Naive thymus-derived CD4-positive, alpha-beta T cell (primary cell): ENCODE measurements around the gene GREM1. TPM values are rescaled to one million over a fixed set of nuclear protein-coding genes. Genes with fewer than 3 reads are reported as not detected.

Experiments
- ATAC-seq: fragments of 150-1000 bp; cut with Tn5 transposase; 2 replicates; pipeline ENCODE4 v1.10.0; 2021; ENCODE audit warnings: mild to moderate bottlenecking, moderate library complexity
- CTCF ChIA-PET: fragments of 350-600 bp; sonication (Branson Sonifier 250); formaldehyde crosslinking; loops from one replicate; lab custom pipeline; 2021; ENCODE audit warnings: antibody characterized with exemption; lab: Charles Lee
- POLR2A ChIA-PET: fragments of 350-600 bp; sonication (Branson Sonifier 250); formaldehyde crosslinking; loops from one replicate; lab custom pipeline; 2021; ENCODE audit warnings: antibody characterized with exemption, inconsistent platforms; lab: Charles Lee
- DNase-seq, 9 donors: peaks; one replicate each; pipeline versions ENCODE4 v3.0.0 to v3.0.0-alpha.2; 2020 to 2022; ENCODE audit warnings: mixed read lengths in 1 of 9
- H3K27ac ChIP-seq: one replicate; pipeline ENCODE4 v1.7.0; 2013; ENCODE audit warnings: mild to moderate bottlenecking, low read depth, low read length, moderate library complexity
- H3K27me3 ChIP-seq, 2 donors: one replicate each; pipeline ENCODE4 v1.7.0; 2013; ENCODE audit warnings: low read length in 2 of 2, mild to moderate bottlenecking in 2 of 2, moderate library complexity in 2 of 2; ENCODE audit not compliant: control insufficient read depth in 2 of 2, insufficient read depth in 2 of 2
- H3K36me3 ChIP-seq, 3 experiments: 1 replicate in 2 of 3; 2 replicates in 1 of 3; pipeline ENCODE4 v1.7.0; 2013; ENCODE audit warnings: low read length in 3 of 3, mild to moderate bottlenecking in 3 of 3, moderate library complexity in 1 of 3; ENCODE audit not compliant: insufficient read depth in 3 of 3, control insufficient read depth in 2 of 3
- H3K4me1 ChIP-seq, 2 donors: one replicate each; pipeline ENCODE4 v1.7.0; 2013; ENCODE audit warnings: low read length in 2 of 2, mild to moderate bottlenecking in 2 of 2, moderate library complexity in 1 of 2; ENCODE audit not compliant: control insufficient read depth in 2 of 2, insufficient read depth in 2 of 2
- H3K4me3 ChIP-seq: 2 replicates; pipeline ENCODE4 v1.7.0; 2013; ENCODE audit warnings: mild to moderate bottlenecking, low read length
- H3K9me3 ChIP-seq, 3 experiments: 1 replicate in 2 of 3; 2 replicates in 1 of 3; pipeline ENCODE4 v1.7.0; 2013; ENCODE audit warnings: low read length in 3 of 3; ENCODE audit not compliant: control insufficient read depth in 2 of 3
- H3K27ac Mint-ChIP-seq, 9 donors: one replicate each; pipeline ENCODE4 v1.8.0; 2020 to 2022; ENCODE audit warnings: mixed read lengths in 9 of 9, mild to moderate bottlenecking in 8 of 9, moderate library complexity in 5 of 9, inconsistent platforms in 2 of 9
- H3K27me3 Mint-ChIP-seq, 5 donors: one replicate each; pipeline ENCODE4 v1.8.0; 2021 to 2022; ENCODE audit warnings: mixed read lengths in 5 of 5, mild to moderate bottlenecking in 1 of 5
- H3K36me3 Mint-ChIP-seq, 5 donors: one replicate each; pipeline ENCODE4 v1.8.0; 2020 to 2022; ENCODE audit warnings: mixed read lengths in 5 of 5, mild to moderate bottlenecking in 3 of 5, inconsistent platforms in 1 of 5
- H3K4me1 Mint-ChIP-seq, 7 donors: one replicate each; pipeline ENCODE4 v1.8.0; 2020 to 2022; ENCODE audit warnings: mixed read lengths in 7 of 7, mild to moderate bottlenecking in 3 of 7, inconsistent platforms in 1 of 7
- H3K4me3 Mint-ChIP-seq, 10 donors: one replicate each; pipeline ENCODE4 v1.8.0; 2020 to 2022; ENCODE audit warnings: mild to moderate bottlenecking in 10 of 10, mixed read lengths in 10 of 10, moderate library complexity in 6 of 10, inconsistent platforms in 2 of 10
- H3K9me3 Mint-ChIP-seq, 11 donors: one replicate each; pipeline ENCODE4 v1.8.0; 2020 to 2022; ENCODE audit warnings: mixed read lengths in 11 of 11, mild to moderate bottlenecking in 4 of 11, inconsistent platforms in 1 of 11, moderate library complexity in 1 of 11
- intact Hi-C, 2 donors: fragments of 100-400 bp; cut with micrococcal nuclease; formaldehyde crosslinking; loops; one replicate each; pipeline ENCODE4 v1.15.1; 2023
- polyA plus RNA-seq, 2 donors: library from polyadenylated mRNA; unstranded; fragments of 300-500 nt; fragmentation: Illumina TruSeq; gene quantifications; one replicate each; pipeline ENCODE4 v1.2.3, GENCODE V29; 2021
- total RNA-seq, 6 experiments: library from RNA in 5 of 6; stranded (reverse) in 5 of 6; gene quantifications; 1 replicate in 5 of 6; 2 replicates in 1 of 6; pipeline ENCODE4 v1.2.3 and lab custom pipeline; 2021 to 2026

Gene GREM1
- total and polyA plus RNA-seq, 7 experiments from 2014 or later: not detected

DNA sequence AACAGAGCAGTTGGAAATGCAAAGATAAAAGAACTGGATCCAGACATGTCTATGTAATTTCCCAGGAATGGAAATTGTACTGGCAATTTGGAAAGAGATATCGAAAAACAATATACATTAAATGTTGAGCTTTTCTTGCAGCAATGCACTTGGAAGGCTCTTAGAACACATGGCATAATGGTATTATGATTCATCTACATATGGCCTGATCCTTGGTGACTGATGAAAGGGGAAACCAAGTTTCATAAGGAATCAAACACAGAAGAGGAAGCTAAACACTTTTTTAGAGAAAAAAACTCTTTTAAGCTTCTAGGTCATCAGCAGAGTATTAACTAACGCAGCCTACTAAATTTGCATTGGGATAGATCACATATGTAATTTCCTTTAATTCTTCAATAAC lies 12.4 kb upstream of the GREM1 start:
- peaks cover 0 to 1% (median 0%) of the 10 kb centered on the region in 7 donors for H3K4me1 Mint-ChIP-seq
- no peaks in the 10 kb centered on the region for H3K9me3 ChIP-seq
- peaks cover 0 to 3% of the 10 kb centered on the region in 2 donors for H3K27me3 ChIP-seq
- ChIA-PET CTCF (no interaction called here), POLR2A (no interaction called here)
- no peak for ATAC-seq
- no peaks in the 10 kb centered on the region for H3K4me1 ChIP-seq
- H3K27ac ChIP-seq: no peak overlapping the region
- no peaks in the 10 kb centered on the region for H3K36me3 ChIP-seq
- H3K4me3 ChIP-seq: no peak overlapping the region
- H3K9me3 Mint-ChIP-seq: no peaks in the 10 kb centered on the region
- no peak overlapping the region for H3K27ac Mint-ChIP-seq
- no peak overlapping the region for H3K4me3 Mint-ChIP-seq
- no peak for DNase-seq
- H3K27me3 Mint-ChIP-seq: peaks cover 37 to 54% (median 47%) of the 10 kb centered on the region in 5 donors
- intact Hi-C loops: no loop called here
- no peaks in the 10 kb centered on the region for H3K36me3 Mint-ChIP-seq

DNA sequence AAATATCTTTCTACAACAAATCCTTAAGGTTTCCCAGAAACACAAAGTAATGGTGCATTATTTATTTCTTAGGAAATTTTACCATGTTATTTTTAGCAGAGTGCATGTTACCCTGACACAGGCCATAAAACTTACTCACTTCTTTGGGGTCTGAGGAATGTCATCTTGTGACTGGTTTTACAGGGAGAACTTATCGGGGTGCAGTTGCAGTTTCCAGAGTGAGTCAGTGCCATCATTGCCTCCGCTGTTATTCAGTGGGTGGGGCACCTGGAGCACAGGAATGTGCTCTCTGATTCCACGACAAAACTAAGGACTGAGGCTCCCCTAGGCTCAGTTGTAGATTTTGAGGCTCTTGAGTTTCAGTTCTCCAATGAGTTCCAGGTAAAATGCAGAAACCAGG lies 11.1 kb upstream of the GREM1 start:
- Mint-ChIP-seq H3K9me3 (no peaks in the 10 kb centered on the region), H3K36me3 (no peaks in the 10 kb centered on the region), H3K27me3 (peaks cover 38 to 54% (median 51%) of the 10 kb centered on the region in 5 donors), H3K27ac (no peak overlapping the region), H3K4me3 (no peak overlapping the region), H3K4me1 (peaks cover 0 to 1% (median 0%) of the 10 kb centered on the region in 7 donors)
- DNase-seq: no peak
- intact Hi-C loops: no loop called here
- no peaks in the 10 kb centered on the region for H3K36me3 ChIP-seq
- H3K27me3 ChIP-seq: peaks cover 0 to 3% of the 10 kb centered on the region in 2 donors
- no peaks in the 10 kb centered on the region for H3K9me3 ChIP-seq
- ChIA-PET CTCF (no interaction called here), POLR2A (no interaction called here)
- no peak for ATAC-seq
- H3K4me3 ChIP-seq: no peak overlapping the region
- H3K27ac ChIP-seq: no peak overlapping the region
- no peaks in the 10 kb centered on the region for H3K4me1 ChIP-seq

DNA sequence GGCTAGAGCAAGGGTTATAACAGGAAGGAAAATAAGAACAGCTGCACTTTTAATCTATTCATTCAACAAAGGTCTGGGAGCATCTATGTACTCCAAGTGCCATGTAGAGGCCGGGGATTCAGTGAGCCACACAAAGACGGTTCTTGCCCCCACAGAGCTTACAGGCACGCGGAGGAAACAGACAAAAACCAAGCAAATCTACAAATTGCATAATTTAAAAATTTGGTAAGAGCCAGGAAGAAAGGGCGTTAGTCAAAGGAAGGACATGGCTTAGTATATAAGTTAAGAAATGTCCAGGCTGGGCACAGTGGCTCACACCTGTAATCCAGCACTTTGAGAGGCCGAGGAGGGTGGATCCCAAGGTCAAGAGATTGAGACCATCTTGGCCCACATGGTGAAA lies 10.4 kb upstream of the GREM1 start:
- Histone ChIP-seq H3K4me3 (no peak overlapping the region), H3K9me3 (no peaks in the 10 kb centered on the region), H3K4me1 (no peaks in the 10 kb centered on the region), H3K27me3 (peaks cover 0 to 3% of the 10 kb centered on the region in 2 donors), H3K36me3 (no peaks in the 10 kb centered on the region), H3K27ac (no peak overlapping the region)
- H3K9me3 Mint-ChIP-seq: no peaks in the 10 kb centered on the region
- intact Hi-C loops: no loop called here
- no peak overlapping the region for H3K4me3 Mint-ChIP-seq
- H3K27ac Mint-ChIP-seq: no peak overlapping the region
- no peaks in the 10 kb centered on the region for H3K36me3 Mint-ChIP-seq
- DNase-seq (no peak), ATAC-seq (no peak)
- CTCF ChIA-PET: no interaction called here
- H3K4me1 Mint-ChIP-seq: peaks cover 0 to 1% (median 0%) of the 10 kb centered on the region in 7 donors
- POLR2A ChIA-PET: no interaction called here
- peaks cover 35 to 56% (median 49%) of the 10 kb centered on the region in 5 donors for H3K27me3 Mint-ChIP-seq

DNA sequence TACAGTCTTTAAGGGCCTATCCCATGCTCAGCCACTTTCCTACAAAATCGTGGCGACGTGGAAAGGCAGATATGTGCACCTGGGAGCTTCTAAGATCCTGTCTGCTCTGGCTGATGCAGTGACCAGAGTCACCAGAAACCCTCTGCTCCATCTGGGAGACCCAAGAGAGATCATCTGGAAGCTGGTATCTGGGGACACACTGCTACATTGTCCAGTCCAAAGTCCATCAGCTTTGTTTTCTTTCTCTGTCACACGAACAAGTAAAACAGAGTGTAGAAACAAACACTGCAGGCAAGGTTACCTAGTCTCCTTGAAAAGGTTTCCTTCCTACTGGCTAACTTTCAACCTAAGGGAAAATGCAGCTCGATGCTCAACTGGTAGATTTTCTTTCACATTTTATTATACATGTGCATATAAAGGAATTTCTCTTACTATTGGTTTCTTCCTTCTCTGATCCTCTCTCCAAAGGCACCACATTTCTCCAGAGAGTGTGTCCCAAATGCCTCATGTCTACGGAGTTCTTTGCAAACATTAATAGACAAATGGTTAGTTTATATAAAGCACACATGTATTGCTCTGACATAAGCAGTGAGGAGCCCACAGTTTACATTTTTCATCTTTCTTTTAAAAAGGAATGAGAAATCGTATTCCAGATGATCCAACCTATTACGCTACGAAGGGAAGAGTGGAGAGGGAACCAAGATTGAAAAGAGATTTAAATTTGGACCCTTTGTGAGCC lies 8.3 kb upstream of the GREM1 start:
- no peak overlapping the region for H3K27ac ChIP-seq
- no peak for DNase-seq

DNA sequence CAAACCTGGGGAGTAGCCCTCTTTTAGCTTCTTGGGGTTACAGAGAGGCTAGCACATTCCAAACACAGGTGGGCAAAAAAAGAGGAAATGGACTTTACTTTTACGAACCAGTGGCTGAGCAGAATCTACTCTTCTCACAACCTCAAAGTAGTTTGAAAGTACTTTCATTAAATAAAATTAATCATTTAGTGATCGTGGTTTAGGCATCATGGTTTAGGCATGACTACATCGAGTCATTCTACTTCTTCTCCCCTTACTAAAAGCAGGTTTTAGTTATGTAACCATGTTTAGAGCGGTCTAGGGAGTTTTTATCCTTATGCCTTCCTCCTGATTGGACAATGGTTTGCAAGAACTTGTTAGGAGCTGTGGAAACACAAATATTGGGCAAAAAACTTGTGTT lies 2.5 kb upstream of the GREM1 start:
- H3K27me3 Mint-ChIP-seq: peaks cover 50 to 73% (median 71%) of the 10 kb centered on the region in 5 donors
- Histone ChIP-seq H3K27me3 (peaks cover 0 to 4% of the 10 kb centered on the region in 2 donors), H3K4me3 (no peak overlapping the region), H3K4me1 (no peaks in the 10 kb centered on the region), H3K27ac (no peak overlapping the region), H3K9me3 (no peaks in the 10 kb centered on the region), H3K36me3 (no peaks in the 10 kb centered on the region)
- peaks cover 0 to 4% (median 0%) of the 10 kb centered on the region in 11 donors for H3K9me3 Mint-ChIP-seq
- CTCF ChIA-PET: no interaction called here
- H3K4me1 Mint-ChIP-seq: peaks cover 6 to 34% (median 22%) of the 10 kb centered on the region in 7 donors
- POLR2A ChIA-PET: no interaction called here
- H3K27ac Mint-ChIP-seq: no peak overlapping the region
- intact Hi-C loops: no loop called here
- peak overlapping the region in 1 of 10 donors; percentile 66 for H3K4me3 Mint-ChIP-seq
- DNase-seq (no peak), ATAC-seq (no peak)
- peaks cover 0 to 3% (median 0%) of the 10 kb centered on the region in 5 donors for H3K36me3 Mint-ChIP-seq

More for the DNA sequence above, 8.3 kb upstream of the GREM1 start:
- no peaks in the 10 kb centered on the region for H3K4me1 ChIP-seq
- ATAC-seq: no peak
- H3K36me3 ChIP-seq: no peaks in the 10 kb centered on the region
- peaks cover 0 to 3% of the 10 kb centered on the region in 2 donors for H3K27me3 ChIP-seq
- ChIA-PET POLR2A (no interaction called here), CTCF (no interaction called here)
- Mint-ChIP-seq H3K36me3 (no peaks in the 10 kb centered on the region), H3K27me3 (peaks cover 38 to 62% (median 49%) of the 10 kb centered on the region in 5 donors), H3K27ac (no peak overlapping the region), H3K4me3 (no peak overlapping the region), H3K4me1 (peaks cover 0 to 1% (median 0%) of the 10 kb centered on the region in 7 donors), H3K9me3 (peaks cover 0 to 2% (median 0%) of the 10 kb centered on the region in 11 donors)
- intact Hi-C loops: no loop called here
- H3K9me3 ChIP-seq: no peaks in the 10 kb centered on the region
- H3K4me3 ChIP-seq: no peak overlapping the region

DNA sequence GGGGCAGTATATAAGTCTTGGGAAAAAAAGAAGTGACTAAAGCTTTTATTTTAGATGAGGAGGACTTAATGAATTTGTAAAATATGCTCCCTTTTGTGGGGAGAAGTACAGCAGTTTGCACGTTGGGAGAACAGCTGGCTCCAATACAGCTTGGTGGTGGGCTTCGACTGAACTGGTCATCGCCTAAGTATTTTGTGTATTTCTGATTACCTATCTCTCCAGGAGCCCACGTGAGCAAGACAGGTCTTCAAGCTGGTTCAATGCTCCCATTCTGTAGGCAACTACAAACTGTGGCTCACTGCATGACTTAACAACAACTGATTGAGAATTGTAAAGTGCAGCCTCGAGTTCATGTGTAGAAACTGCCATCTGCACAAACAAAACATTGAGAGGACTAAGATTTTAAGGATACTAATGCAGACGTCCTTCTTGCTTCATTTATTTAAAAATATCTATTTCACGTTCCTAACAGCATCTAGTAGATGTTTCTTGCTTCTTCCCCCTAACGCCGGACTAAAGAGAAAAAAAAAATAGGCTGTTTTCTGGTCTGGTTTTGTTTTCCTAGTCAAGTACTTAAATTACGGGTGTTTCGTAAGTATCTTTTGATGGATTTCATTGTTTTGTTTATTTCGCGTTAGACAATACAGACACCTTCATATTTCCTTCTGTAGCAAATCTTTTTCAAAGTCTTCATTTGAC lies 1.4 kb upstream of the GREM1 start:
- Histone ChIP-seq H3K36me3 (no peaks in the 10 kb centered on the region), H3K27ac (no peak overlapping the region), H3K4me3 (no peak overlapping the region), H3K27me3 (peaks cover 0 to 4% of the 10 kb centered on the region in 2 donors), H3K4me1 (no peaks in the 10 kb centered on the region), H3K9me3 (no peaks in the 10 kb centered on the region)
- intact Hi-C loops: no loop called here
- Mint-ChIP-seq H3K4me3 (peak overlapping the region in 8 of 10 donors; percentile 6 to 78 (median 28)), H3K27me3 (peaks cover 54 to 82% (median 81%) of the 10 kb centered on the region in 5 donors), H3K36me3 (peaks cover 0 to 3% (median 0%) of the 10 kb centered on the region in 5 donors), H3K27ac (peak overlapping the region in 1 of 9 donors; percentile 5), H3K9me3 (peaks cover 0 to 4% (median 0%) of the 10 kb centered on the region in 11 donors), H3K4me1 (peaks cover 6 to 34% (median 22%) of the 10 kb centered on the region in 7 donors)
- no peak for ATAC-seq
- CTCF ChIA-PET: no interaction called here
- POLR2A ChIA-PET: no interaction called here
- DNase-seq: no peak
